Mesendoderm (in vitro differentiated cells): ENCODE data around the gene PRPF38A.

Experiments
- DNase-seq: peaks from one replicate; pipeline ENCODE4 v3.0.0; 2013
- H2AK5ac ChIP-seq: 2 replicates; pipeline ENCODE4 v1.6.1; 2013; ENCODE audit warnings: low read length, inconsistent platforms
- H2BK120ac ChIP-seq: 2 replicates; pipeline ENCODE4 v1.6.1; 2013; ENCODE audit warnings: low read depth, mild to moderate bottlenecking, low read length, moderate library complexity, mixed read lengths
- H2BK15ac ChIP-seq: replicated peaks from 2 replicates; pipeline ENCODE4 v1.6.1; 2013; ENCODE audit warnings: low read depth, mild to moderate bottlenecking, moderate library complexity
- H2BK5ac ChIP-seq: 2 replicates; pipeline ENCODE4 v1.6.1; 2013; ENCODE audit warnings: low read length, inconsistent platforms
- H3K18ac ChIP-seq: 2 replicates; pipeline ENCODE4 v1.6.1; 2013; ENCODE audit warnings: mild to moderate bottlenecking, low read length, mixed read lengths
- H3K23ac ChIP-seq: one replicate; pipeline ENCODE4 v1.6.1; 2013; ENCODE audit warnings: low read length
- H3K27ac ChIP-seq: 2 replicates; pipeline ENCODE4 v1.5.1; 2013; ENCODE audit warnings: low read depth, mild to moderate bottlenecking, inconsistent platforms, low read length, moderate library complexity
- H3K27me3 ChIP-seq: 2 replicates; pipeline ENCODE4 v1.6.1; 2013; ENCODE audit warnings: low read length, control low read depth, mild to moderate bottlenecking, inconsistent platforms; ENCODE audit not compliant: insufficient read depth, poor library complexity
- H3K36me3 ChIP-seq: 2 replicates; pipeline ENCODE4 v1.6.1; 2013; ENCODE audit warnings: low read length, inconsistent platforms; ENCODE audit not compliant: control insufficient read depth, insufficient read depth
- H3K4ac ChIP-seq: one replicate; pipeline ENCODE4 v1.6.1; 2013; ENCODE audit warnings: low read depth, mild to moderate bottlenecking, low read length, moderate library complexity
- H3K4me1 ChIP-seq: 2 replicates; pipeline ENCODE4 v1.6.1; 2013; ENCODE audit warnings: low read depth, low read length, inconsistent platforms; ENCODE audit not compliant: control insufficient read depth
- H3K4me2 ChIP-seq: 2 replicates; pipeline ENCODE4 v1.6.1; 2013; ENCODE audit warnings: low read length
- H3K4me3 ChIP-seq: 2 replicates; pipeline ENCODE4 v1.5.1; 2013; ENCODE audit warnings: mild to moderate bottlenecking, low read length
- H3K56ac ChIP-seq: one replicate; pipeline ENCODE4 v1.6.1; 2013; ENCODE audit warnings: low read length
- H3K79me1 ChIP-seq: 2 replicates; pipeline ENCODE4 v1.6.1; 2013; ENCODE audit warnings: low read length, inconsistent platforms
- H3K79me2 ChIP-seq: 2 replicates; pipeline ENCODE4 v1.6.1; 2013; ENCODE audit warnings: mild to moderate bottlenecking, low read length; ENCODE audit not compliant: control insufficient read depth, insufficient read depth
- H3K9ac ChIP-seq: 2 replicates; pipeline ENCODE4 v1.6.1; 2013; ENCODE audit warnings: low read length, inconsistent platforms
- H4K5ac ChIP-seq: one replicate; pipeline ENCODE4 v1.6.1; 2013; ENCODE audit warnings: low read length
- H4K8ac ChIP-seq: one replicate; pipeline ENCODE4 v1.6.1; 2013; ENCODE audit warnings: low read depth, mild to moderate bottlenecking, control low read depth, low read length, moderate library complexity
- WGBS: extraction: QIAGEN DNeasy Blood & Tissue Kit; methylation state at CpG from one replicate; pipeline ENCODE4 v1.1.7; 2013; ENCODE audit warnings: low lambda C conversion rate, missing lambda C conversion rate; ENCODE audit not compliant: insufficient coverage; ENCODE audit errors: extremely low coverage; 5-methylcytosine and 5-hydroxymethylcytosine counted together

The PRPF38A gene

DNA sequence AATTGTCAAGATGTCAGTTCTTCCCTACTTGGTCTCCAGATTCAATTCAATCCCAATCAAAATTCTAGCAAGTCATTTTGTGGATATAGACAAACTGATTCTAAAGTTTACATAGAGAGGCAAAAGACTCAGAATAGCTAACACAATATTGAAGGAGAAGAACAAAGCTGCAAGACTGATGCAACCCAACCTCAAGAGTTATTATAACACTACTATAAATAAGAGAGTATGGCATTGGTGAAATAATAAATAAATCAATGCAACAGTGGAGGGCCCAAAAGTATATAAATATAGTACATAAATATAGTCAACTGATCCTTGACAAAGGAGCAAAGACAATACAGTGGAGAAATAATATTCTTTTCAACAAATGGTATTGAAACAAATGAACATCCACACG is 49.7 kb downstream of the PRPF38A start:
- WGBS, result no CpG with 5 or more reads among the region's 1 CpG
- no peak for DNase-seq
- H3K27ac ChIP-seq, result no peak overlapping the region

DNA sequence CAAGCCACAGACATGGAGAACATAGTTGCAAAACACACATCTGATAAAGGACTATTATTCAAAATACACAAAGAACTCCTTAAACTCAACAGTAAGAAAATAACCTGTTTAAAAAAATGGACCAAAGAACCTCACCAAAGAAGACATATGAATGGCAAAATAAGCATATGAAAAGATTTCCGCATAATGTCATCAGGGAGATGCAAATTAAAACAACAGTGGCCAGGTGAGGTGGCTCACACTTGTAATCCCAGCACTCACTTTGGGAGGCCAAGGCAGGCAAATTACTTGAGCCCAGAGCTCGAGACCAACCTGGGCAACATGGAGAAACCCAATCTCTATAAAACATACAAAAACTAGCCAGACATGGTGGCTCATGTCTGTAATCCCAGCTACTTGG is 50.4 kb downstream of the PRPF38A start:
- H3K27ac ChIP-seq, result no peak overlapping the region
- H2BK5ac ChIP-seq, result no peak overlapping the region
- H3K27me3 ChIP-seq, result no peaks in the 10 kb centered on the region
- no peak overlapping the region for H3K18ac ChIP-seq
- H3K4ac ChIP-seq, result no peak overlapping the region
- H3K56ac ChIP-seq, result no peak overlapping the region
- DNase-seq, result no peak
- no CpG with 5 or more reads among the region's 2 CpGs for WGBS
- no peaks in the 10 kb centered on the region for H3K79me1 ChIP-seq
- no peak overlapping the region for H2BK15ac ChIP-seq
- no peaks in the 10 kb centered on the region for H3K36me3 ChIP-seq
- H3K9ac ChIP-seq, result no peak overlapping the region
- no peaks in the 10 kb centered on the region for H3K4me1 ChIP-seq
- H4K8ac ChIP-seq, result no peak overlapping the region
- no peaks in the 10 kb centered on the region for H3K79me2 ChIP-seq
- H3K4me3 ChIP-seq, result no peak overlapping the region
- no peak overlapping the region for H4K5ac ChIP-seq
- H2AK5ac ChIP-seq, result no peak overlapping the region
- no peak overlapping the region for H3K23ac ChIP-seq
- no peak overlapping the region for H3K4me2 ChIP-seq
- no peak overlapping the region for H2BK120ac ChIP-seq

More for the DNA sequence above, 49.7 kb downstream of the PRPF38A start:
- H2BK120ac ChIP-seq, result no peak overlapping the region
- no peak overlapping the region for H3K4me2 ChIP-seq
- H3K36me3 ChIP-seq, result no peaks in the 10 kb centered on the region
- H4K8ac ChIP-seq, result no peak overlapping the region
- no peak overlapping the region for H2BK5ac ChIP-seq
- no peak overlapping the region for H3K56ac ChIP-seq
- no peak overlapping the region for H3K9ac ChIP-seq
- no peak overlapping the region for H4K5ac ChIP-seq
- H3K23ac ChIP-seq, result no peak overlapping the region
- no peak overlapping the region for H3K4ac ChIP-seq
- H3K27me3 ChIP-seq, result no peaks in the 10 kb centered on the region
- H2BK15ac ChIP-seq, result no peak overlapping the region
- no peaks in the 10 kb centered on the region for H3K79me1 ChIP-seq
- H3K18ac ChIP-seq, result no peak overlapping the region
- no peak overlapping the region for H2AK5ac ChIP-seq
- no peak overlapping the region for H3K4me3 ChIP-seq
- no peaks in the 10 kb centered on the region for H3K4me1 ChIP-seq
- H3K79me2 ChIP-seq, result no peaks in the 10 kb centered on the region

- H4K8ac ChIP-seq, result no peak overlapping the region
Observed at GRCh38 chr1:52455686-52456085, 51.3 kb downstream of the PRPF38A start.

DNA sequence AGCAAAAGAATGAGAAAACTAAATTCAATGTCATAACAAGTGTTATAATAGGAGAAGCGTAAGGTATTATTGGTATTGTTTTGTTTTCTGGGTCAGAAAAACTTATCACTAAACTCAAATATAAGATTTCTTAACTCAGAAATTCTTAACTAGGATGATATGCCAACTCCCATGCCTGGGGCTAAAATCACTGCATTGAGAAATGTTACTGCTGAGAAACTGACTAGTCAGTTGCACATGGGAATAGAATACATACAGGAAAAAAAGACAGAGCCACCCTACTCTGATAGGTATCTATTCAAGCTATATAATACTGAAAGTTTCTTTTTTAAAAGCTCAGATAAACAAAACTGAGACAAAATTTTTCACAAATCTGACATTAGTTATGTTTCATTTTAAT is 56.3 kb downstream of the PRPF38A start:
- no CpG with 5 or more reads among the region's 1 CpG for WGBS
- H2BK120ac ChIP-seq, result no peak overlapping the region
- H3K23ac ChIP-seq, result no peak overlapping the region
- H3K9ac ChIP-seq, result no peak overlapping the region
- H3K27me3 ChIP-seq, result no peaks in the 10 kb centered on the region
- no peak overlapping the region for H4K5ac ChIP-seq
- no peaks in the 10 kb centered on the region for H3K79me2 ChIP-seq
- H3K36me3 ChIP-seq, result no peaks in the 10 kb centered on the region
- H3K56ac ChIP-seq, result no peak overlapping the region
- H3K4ac ChIP-seq, result no peak overlapping the region
- H2BK15ac ChIP-seq, result no peak overlapping the region
- H3K18ac ChIP-seq, result no peak overlapping the region
- no peak overlapping the region for H3K27ac ChIP-seq
- no peak overlapping the region for H3K4me3 ChIP-seq
- H3K79me1 ChIP-seq, result no peaks in the 10 kb centered on the region
- H2AK5ac ChIP-seq, result no peak overlapping the region
- H3K4me2 ChIP-seq, result no peak overlapping the region
- H4K8ac ChIP-seq, result no peak overlapping the region
- no peak for DNase-seq
- no peaks in the 10 kb centered on the region for H3K4me1 ChIP-seq
- no peak overlapping the region for H2BK5ac ChIP-seq

More at GRCh38 chr1:52455686-52456085, 51.3 kb downstream of the PRPF38A start:
- no peaks in the 10 kb centered on the region for H3K4me1 ChIP-seq
- H3K79me2 ChIP-seq, result no peaks in the 10 kb centered on the region
- H3K56ac ChIP-seq, result no peak overlapping the region
- no peak overlapping the region for H3K23ac ChIP-seq
- H3K79me1 ChIP-seq, result no peaks in the 10 kb centered on the region
- no peak overlapping the region for H3K18ac ChIP-seq
- no peak overlapping the region for H3K4ac ChIP-seq
- no peak overlapping the region for H2BK120ac ChIP-seq
- H2BK5ac ChIP-seq, result no peak overlapping the region
- no peak overlapping the region for H4K5ac ChIP-seq
- no peaks in the 10 kb centered on the region for H3K27me3 ChIP-seq
- no peaks in the 10 kb centered on the region for H3K36me3 ChIP-seq
- DNase-seq, result no peak
- H2AK5ac ChIP-seq, result no peak overlapping the region
- H3K4me3 ChIP-seq, result no peak overlapping the region
- WGBS, result no CpG with 5 or more reads among the region's 2 CpGs
- no peak overlapping the region for H2BK15ac ChIP-seq
- H3K27ac ChIP-seq, result no peak overlapping the region
- no peak overlapping the region for H3K4me2 ChIP-seq
- no peak overlapping the region for H3K9ac ChIP-seq

DNA sequence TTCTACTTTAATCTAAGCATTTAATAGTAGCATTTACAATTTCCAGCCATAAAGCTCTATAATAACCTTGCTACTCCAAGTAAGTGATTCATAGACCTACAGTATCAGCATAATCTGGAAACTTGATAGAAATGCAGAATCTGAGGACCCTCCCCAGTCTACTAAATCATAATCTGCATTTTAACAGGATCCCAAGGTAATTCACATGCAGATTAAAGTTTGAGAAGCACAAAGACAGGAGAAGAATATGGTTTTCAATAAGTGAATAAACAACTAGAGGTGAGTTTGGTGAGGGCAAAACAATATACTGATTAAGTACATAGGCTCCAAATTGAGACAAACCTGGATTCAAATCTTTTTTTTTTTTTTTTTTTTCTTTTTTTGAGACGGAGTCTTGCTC is 57.4 kb downstream of the PRPF38A start:
- Histone ChIP-seq H3K9ac (no peak overlapping the region), H2BK120ac (no peak overlapping the region), H3K18ac (no peak overlapping the region), H3K4me1 (no peaks in the 10 kb centered on the region), H3K79me2 (no peaks in the 10 kb centered on the region), H3K27ac (no peak overlapping the region), H3K4ac (no peak overlapping the region), H4K5ac (no peak overlapping the region), H2AK5ac (no peak overlapping the region), H2BK5ac (no peak overlapping the region), H4K8ac (no peak overlapping the region), H3K4me3 (no peak overlapping the region), H3K79me1 (no peaks in the 10 kb centered on the region), H3K27me3 (no peaks in the 10 kb centered on the region), H3K4me2 (no peak overlapping the region), H3K23ac (no peak overlapping the region), H2BK15ac (no peak overlapping the region), H3K56ac (no peak overlapping the region), H3K36me3 (no peaks in the 10 kb centered on the region)
- no peak for DNase-seq
- WGBS, result no CpG with 5 or more reads among the region's 1 CpG

DNA sequence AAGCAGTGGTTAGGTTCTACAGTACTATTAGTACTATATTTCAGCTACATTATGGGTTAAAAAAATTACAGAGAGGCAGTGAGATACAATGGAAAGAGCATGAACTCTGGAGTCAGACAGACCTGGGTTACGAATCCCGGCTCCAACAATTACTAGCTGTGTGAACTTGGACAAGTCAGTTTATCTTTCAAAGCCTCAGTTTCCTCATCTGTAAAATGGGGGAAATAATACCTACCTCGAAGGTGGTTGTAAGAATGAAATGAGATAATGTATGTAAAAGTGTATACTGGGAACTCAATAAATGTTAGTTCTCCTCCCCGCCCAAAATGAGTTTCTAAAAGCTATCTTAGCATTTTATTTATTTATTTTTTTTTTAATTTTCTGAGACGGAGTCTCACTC is 59.5 kb downstream of the PRPF38A start:
- no peak overlapping the region for H3K4me3 ChIP-seq
- no peaks in the 10 kb centered on the region for H3K4me1 ChIP-seq
- no peaks in the 10 kb centered on the region for H3K79me2 ChIP-seq
- no peak overlapping the region for H2BK15ac ChIP-seq
- H3K56ac ChIP-seq, result no peak overlapping the region
- no peak overlapping the region for H2BK120ac ChIP-seq
- DNase-seq, result no peak
- no peak overlapping the region for H3K9ac ChIP-seq
- no peak overlapping the region for H3K4me2 ChIP-seq
- no peak overlapping the region for H3K23ac ChIP-seq
- H2BK5ac ChIP-seq, result no peak overlapping the region
- no peaks in the 10 kb centered on the region for H3K27me3 ChIP-seq
- H4K8ac ChIP-seq, result no peak overlapping the region
- no peak overlapping the region for H3K4ac ChIP-seq
- H2AK5ac ChIP-seq, result no peak overlapping the region
- no peaks in the 10 kb centered on the region for H3K79me1 ChIP-seq
- H4K5ac ChIP-seq, result no peak overlapping the region
- no peak overlapping the region for H3K27ac ChIP-seq
- no CpG with 5 or more reads among the region's 5 CpGs for WGBS
- no peaks in the 10 kb centered on the region for H3K36me3 ChIP-seq
- H3K18ac ChIP-seq, result no peak overlapping the region
